Loucy (cell line): ENCODE measurements around the gene WDR48.

Experiments
- H2AFZ ChIP-seq: fragments of 200-600 bp; sonication (generic); 2 replicates; pipeline ENCODE4 v1.6.0; 2016; ENCODE audit warnings: antibody characterized with exemption, mild to moderate bottlenecking, low read length, moderate library complexity
- H3F3A ChIP-seq: fragments of 200-600 bp; 2 replicates; pipeline ENCODE4 v1.6.0; 2016; ENCODE audit warnings: antibody characterized with exemption, low read depth, mild to moderate bottlenecking
- H3K27me3 ChIP-seq: fragments of 200-600 bp; sonication (generic); 2 replicates; pipeline ENCODE4 v1.6.1; 2014; ENCODE audit warnings: low read length, mild to moderate bottlenecking; ENCODE audit not compliant: insufficient read depth, poor library complexity, severe bottlenecking
- H3K36me3 ChIP-seq: fragments of 200-600 bp; sonication (generic); 2 replicates; pipeline ENCODE4 v1.6.1; 2016; ENCODE audit warnings: low read length; ENCODE audit not compliant: insufficient read depth
- H3K4me1 ChIP-seq: fragments of 200-600 bp; sonication (generic); 2 replicates; pipeline ENCODE4 v1.5.1; 2014; ENCODE audit warnings: low read length, mild to moderate bottlenecking; ENCODE audit not compliant: insufficient read depth, poor library complexity, severe bottlenecking
- H3K4me2 ChIP-seq: fragments of 200-600 bp; sonication (generic); 2 replicates; pipeline ENCODE4 v1.6.0; 2014; ENCODE audit warnings: antibody characterized with exemption, low read length, low read depth, mild to moderate bottlenecking; ENCODE audit not compliant: poor library complexity, severe bottlenecking
- H3K4me3 ChIP-seq: fragments of 200-600 bp; sonication (generic); 2 replicates; pipeline ENCODE4 v1.5.1; 2014; ENCODE audit warnings: low read length, mild to moderate bottlenecking, mixed read lengths; ENCODE audit not compliant: poor library complexity, severe bottlenecking
- H3K79me2 ChIP-seq: fragments of 200-600 bp; sonication (generic); 2 replicates; pipeline ENCODE4 v1.6.1; 2014; ENCODE audit warnings: low read length; ENCODE audit not compliant: insufficient read depth
- H3K9ac ChIP-seq: fragments of 200-600 bp; sonication (generic); 2 replicates; pipeline ENCODE4 v1.6.0; 2014; ENCODE audit warnings: mild to moderate bottlenecking, low read depth, low read length, moderate library complexity; ENCODE audit not compliant: poor library complexity, severe bottlenecking
- H3K9me2 ChIP-seq: fragments of 200-600 bp; sonication (generic); replicated peaks from 2 replicates; pipeline ENCODE4 v1.6.1; 2016; ENCODE audit warnings: low read depth, low read length, mixed read lengths
- H3K9me3 ChIP-seq: fragments of 200-600 bp; sonication (generic); 2 replicates; pipeline ENCODE4 v1.6.1; 2014; ENCODE audit warnings: mild to moderate bottlenecking, antibody characterized with exemption, low read length, low read depth; ENCODE audit not compliant: insufficient read depth
- H4K20me1 ChIP-seq: fragments of 200-600 bp; sonication (generic); 2 replicates; pipeline ENCODE4 v1.6.0; 2014; ENCODE audit warnings: antibody characterized with exemption, low read length, mild to moderate bottlenecking; ENCODE audit not compliant: insufficient read depth, poor library complexity, severe bottlenecking
- EZH2phosphoT487 ChIP-seq: fragments of 200-600 bp; IDR thresholded peaks from 2 replicates; pipeline ENCODE4 v1.6.1; 2018; ENCODE audit warnings: antibody characterized with exemption, mild to moderate bottlenecking, moderate library complexity, borderline replicate concordance
- TF ChIP-seq, protein P1 (sequence below): fragments of 200-600 bp; sonication (generic); conservative IDR thresholded peaks from 2 replicates; pipeline ENCODE4 v1.5.1; 2014; ENCODE audit warnings: mild to moderate bottlenecking, antibody characterized with exemption, low read length

The WDR48 gene

GRCh38 chr3:39126532-39127071 is 74.8 kb downstream of the WDR48 start:
- Histone ChIP-seq H3K36me3 (no peaks in the 10 kb centered on the region), H2AFZ (peak overlapping the region; percentile 42), H3K4me1 (peaks cover 35% of the 10 kb centered on the region), H3K79me2 (no peaks in the 10 kb centered on the region), H3K9me3 (no peaks in the 10 kb centered on the region), H3K4me3 (no peak overlapping the region), H3K27me3 (no peaks in the 10 kb centered on the region), H3K9me2 (no peaks in the 10 kb centered on the region), H3K4me2 (no peak overlapping the region), H4K20me1 (no peaks in the 10 kb centered on the region), H3F3A (no peaks in the 10 kb centered on the region), H3K9ac (peak overlapping the region; percentile 45)
- TF ChIP-seq EZH2phosphoT487 = no peak
- TF ChIP-seq, protein P1, sequence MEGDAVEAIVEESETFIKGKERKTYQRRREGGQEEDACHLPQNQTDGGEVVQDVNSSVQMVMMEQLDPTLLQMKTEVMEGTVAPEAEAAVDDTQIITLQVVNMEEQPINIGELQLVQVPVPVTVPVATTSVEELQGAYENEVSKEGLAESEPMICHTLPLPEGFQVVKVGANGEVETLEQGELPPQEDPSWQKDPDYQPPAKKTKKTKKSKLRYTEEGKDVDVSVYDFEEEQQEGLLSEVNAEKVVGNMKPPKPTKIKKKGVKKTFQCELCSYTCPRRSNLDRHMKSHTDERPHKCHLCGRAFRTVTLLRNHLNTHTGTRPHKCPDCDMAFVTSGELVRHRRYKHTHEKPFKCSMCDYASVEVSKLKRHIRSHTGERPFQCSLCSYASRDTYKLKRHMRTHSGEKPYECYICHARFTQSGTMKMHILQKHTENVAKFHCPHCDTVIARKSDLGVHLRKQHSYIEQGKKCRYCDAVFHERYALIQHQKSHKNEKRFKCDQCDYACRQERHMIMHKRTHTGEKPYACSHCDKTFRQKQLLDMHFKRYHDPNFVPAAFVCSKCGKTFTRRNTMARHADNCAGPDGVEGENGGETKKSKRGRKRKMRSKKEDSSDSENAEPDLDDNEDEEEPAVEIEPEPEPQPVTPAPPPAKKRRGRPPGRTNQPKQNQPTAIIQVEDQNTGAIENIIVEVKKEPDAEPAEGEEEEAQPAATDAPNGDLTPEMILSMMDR = peak; percentile 79

- Histone ChIP-seq H3K36me3 (no peaks in the 10 kb centered on the region), H3F3A (no peaks in the 10 kb centered on the region), H2AFZ (peak overlapping the region; percentile 42; the same call in 1 of the 2 replicates), H3K79me2 (no peaks in the 10 kb centered on the region), H3K9me3 (no peaks in the 10 kb centered on the region), H3K27me3 (no peaks in the 10 kb centered on the region), H3K4me3 (peak overlapping the region; percentile 37), H3K9ac (peak overlapping the region; percentile 45), H3K4me1 (peaks cover 35% of the 10 kb centered on the region), H4K20me1 (no peaks in the 10 kb centered on the region), H3K4me2 (peak overlapping the region; percentile 64), H3K9me2 (no peaks in the 10 kb centered on the region)
- TF ChIP-seq, protein P1 = no peak
- TF ChIP-seq EZH2phosphoT487 = no peak
Measured at GRCh38 chr3:39127269-39127907, 75.6 kb downstream of the WDR48 start.

GRCh38 chr3:39127908-39128304 is 76.1 kb downstream of the WDR48 start:
- H3K79me2 ChIP-seq = no peaks in the 10 kb centered on the region
- H3K9me2 ChIP-seq = no peaks in the 10 kb centered on the region
- no peaks in the 10 kb centered on the region for H3K9me3 ChIP-seq
- peak overlapping the region; percentile 45 for H3K9ac ChIP-seq
- H3F3A ChIP-seq = no peaks in the 10 kb centered on the region
- H3K4me3 ChIP-seq = peak overlapping the region; percentile 37
- H4K20me1 ChIP-seq = no peaks in the 10 kb centered on the region
- no peak for TF ChIP-seq EZH2phosphoT487
- TF ChIP-seq, protein P1 = no peak
- no peaks in the 10 kb centered on the region for H3K27me3 ChIP-seq
- H3K4me2 ChIP-seq = peak overlapping the region; percentile 64
- H2AFZ ChIP-seq = peak overlapping the region; percentile 25; the same call in 1 of the 2 replicates
- peaks cover 35% of the 10 kb centered on the region for H3K4me1 ChIP-seq
- no peaks in the 10 kb centered on the region for H3K36me3 ChIP-seq
